Endodermal cell (in vitro differentiated cells): Measurements from ENCODE around the gene CBX6. TPM values are rescaled to one million over a fixed set of nuclear protein-coding genes. Genes with fewer than 3 reads are reported as not detected.

Experiments used
- DNase-seq: peaks from one replicate; pipeline ENCODE4 v3.0.0-alpha.2; 2017
- H3K27ac ChIP-seq: 2 replicates; pipeline ENCODE4 v1.5.1; 2013; ENCODE audit warnings: mild to moderate bottlenecking, low read depth, low read length, moderate library complexity
- H3K27me3 ChIP-seq: 2 replicates; pipeline ENCODE4 v1.6.1; 2013; ENCODE audit warnings: mild to moderate bottlenecking, low read length, moderate library complexity; ENCODE audit not compliant: insufficient read depth, control insufficient read depth, poor library complexity, severe bottlenecking
- H3K36me3 ChIP-seq: 2 replicates; pipeline ENCODE4 v1.7.0; 2013; ENCODE audit warnings: mild to moderate bottlenecking, low read length, moderate library complexity; ENCODE audit not compliant: control insufficient read depth, insufficient read depth
- H3K4me1 ChIP-seq: one replicate; pipeline ENCODE4 v1.7.0; 2013; ENCODE audit warnings: low read length; ENCODE audit not compliant: control insufficient read depth, insufficient read depth
- H3K4me3 ChIP-seq: 2 replicates; pipeline ENCODE4 v1.5.1; 2013; ENCODE audit warnings: mild to moderate bottlenecking, low read length, moderate library complexity
- H3K9ac ChIP-seq: 2 replicates; pipeline ENCODE4 v1.6.1; 2013; ENCODE audit warnings: mild to moderate bottlenecking, low read length, moderate library complexity; ENCODE audit not compliant: poor library complexity, severe bottlenecking; ENCODE audit errors: extremely low read depth
- H3K9me3 ChIP-seq: 2 replicates; pipeline ENCODE4 v1.6.1; 2013; ENCODE audit warnings: mild to moderate bottlenecking, low read length, moderate library complexity; ENCODE audit not compliant: control insufficient read depth
- H3K27ac Mint-ChIP-seq: 2 replicates; pipeline ENCODE4 v1.8.0; 2020; ENCODE audit warnings: mixed read lengths
- H3K27me3 Mint-ChIP-seq: 2 replicates; pipeline ENCODE4 v1.8.0; 2021; ENCODE audit warnings: mild to moderate bottlenecking, mixed read lengths; ENCODE audit not compliant: insufficient read depth
- H3K36me3 Mint-ChIP-seq: 2 replicates; pipeline ENCODE4 v1.8.0; 2020; ENCODE audit warnings: low read depth, mixed read lengths
- H3K4me1 Mint-ChIP-seq: 2 replicates; pipeline ENCODE4 v1.8.0; 2020; ENCODE audit warnings: mixed read lengths
- H3K4me3 Mint-ChIP-seq: 2 replicates; pipeline ENCODE4 v1.8.0; 2020; ENCODE audit warnings: mild to moderate bottlenecking, moderate library complexity, mixed read lengths
- H3K9me3 Mint-ChIP-seq: 2 replicates; pipeline ENCODE4 v1.8.0; 2020; ENCODE audit warnings: mild to moderate bottlenecking, mixed read lengths
- CTCF ChIP-seq: fragments of 200-600 bp; sonication (generic); conservative IDR thresholded peaks from 2 replicates; pipeline ENCODE4 v1.5.0; 2021; ENCODE audit warnings: antibody characterized with exemption, mild to moderate bottlenecking
- WGBS, 2 experiments: methylation state at CpG; one replicate each; pipeline versions ENCODE4 v1.1.5 to v1.1.7; 2013; ENCODE audit warnings: missing lambda C conversion rate in 2 of 2, mixed read lengths in 1 of 2; ENCODE audit not compliant: insufficient coverage in 1 of 2, insufficient read length in 1 of 2; 5-methylcytosine and 5-hydroxymethylcytosine counted together
- total RNA-seq, 2 donors: library from RNA; stranded (reverse); fragmentation: NEBNext Ultra II Directional in 1 of 2; extraction: Animal tissue kit (Norgen Biotek cat#: 25700) in 1 of 2; gene quantifications; 2 replicates in 1 of 2; 3 replicates in 1 of 2; pipeline ENCODE4 v1.2.1, GENCODE V29; 2021

The CBX6 gene
- total RNA-seq, 2 donors from 2014 or later = 12.8 to 28.2 TPM

- Mint-ChIP-seq H3K4me3 (no peak overlapping the region), H3K4me1 (no peaks in the 10 kb centered on the region), H3K36me3 (no peaks in the 10 kb centered on the region), H3K27me3 (peaks cover 10% of the 10 kb centered on the region), H3K9me3 (no peaks in the 10 kb centered on the region), H3K27ac (no peak overlapping the region)
- H3K36me3 ChIP-seq = no peaks in the 10 kb centered on the region
- no peaks in the 10 kb centered on the region for H3K4me1 ChIP-seq
- H3K27me3 ChIP-seq = peaks cover 2% of the 10 kb centered on the region
- no peak overlapping the region for H3K9ac ChIP-seq
- DNase-seq = no peak
- H3K27ac ChIP-seq = no peak overlapping the region
- no peak overlapping the region for H3K4me3 ChIP-seq
- no peak for TF ChIP-seq CTCF
- 86 to 100% methylated on average over 1 to 7 of the region's 7 CpGs for WGBS, 2 experiments
- no peaks in the 10 kb centered on the region for H3K9me3 ChIP-seq
These were observed 41.2 kb downstream of the CBX6 start for GRCh38 chr22:38830845-38831108.

- H3K27ac ChIP-seq = no peak overlapping the region
- 87 to 90% methylated on average over 6 to 17 of the region's 17 CpGs for WGBS, 2 experiments
- H3K4me1 ChIP-seq = no peaks in the 10 kb centered on the region
- no peak for DNase-seq
- no peaks in the 10 kb centered on the region for H3K36me3 Mint-ChIP-seq
- no peak for TF ChIP-seq CTCF
- H3K27me3 Mint-ChIP-seq = peaks cover 6% of the 10 kb centered on the region
- no peak overlapping the region for H3K4me3 Mint-ChIP-seq
- H3K9me3 ChIP-seq = no peaks in the 10 kb centered on the region
- no peaks in the 10 kb centered on the region for H3K4me1 Mint-ChIP-seq
- no peak overlapping the region for H3K9ac ChIP-seq
- no peaks in the 10 kb centered on the region for H3K9me3 Mint-ChIP-seq
- H3K36me3 ChIP-seq = no peaks in the 10 kb centered on the region
- no peak overlapping the region for H3K27ac Mint-ChIP-seq
- no peaks in the 10 kb centered on the region for H3K27me3 ChIP-seq
- no peak overlapping the region for H3K4me3 ChIP-seq
These were observed 41.8 kb downstream of the CBX6 start for GRCh38 chr22:38830026-38830844.

- no peak overlapping the region for H3K27ac Mint-ChIP-seq
- H3K4me3 Mint-ChIP-seq = no peak overlapping the region
- H3K27ac ChIP-seq = no peak overlapping the region
- no peaks in the 10 kb centered on the region for H3K9me3 Mint-ChIP-seq
- no peaks in the 10 kb centered on the region for H3K27me3 ChIP-seq
- no peaks in the 10 kb centered on the region for H3K9me3 ChIP-seq
- H3K4me3 ChIP-seq = no peak overlapping the region
- no peaks in the 10 kb centered on the region for H3K36me3 Mint-ChIP-seq
- peaks cover 5% of the 10 kb centered on the region for H3K27me3 Mint-ChIP-seq
- no peak for TF ChIP-seq CTCF
- no peaks in the 10 kb centered on the region for H3K4me1 ChIP-seq
- 79 to 88% methylated on average over 2 to 4 of the region's 4 CpGs for WGBS, 2 experiments
- no peaks in the 10 kb centered on the region for H3K36me3 ChIP-seq
- H3K9ac ChIP-seq = no peak overlapping the region
- DNase-seq = no peak
- H3K4me1 Mint-ChIP-seq = no peaks in the 10 kb centered on the region
These were observed 42.5 kb downstream of the CBX6 start for GRCh38 chr22:38829485-38829884.
